K562 (cell line): Measurements from ENCODE around the gene SHANK1. TPM values are rescaled to one million over a fixed set of nuclear protein-coding genes. Genes with fewer than 3 reads are reported as not detected.

Source experiments
- ATAC-seq: fragments of 200-7000 bp; cut with Tn5 transposase; 3 replicates; pipeline ENCODE4 v1.9.1; 2020; ENCODE audit warnings: moderate library complexity
- BruUV-seq: library from RNA; stranded (reverse); fragments of 400-500 nt; replicated peaks from 2 replicates; lab custom pipeline; 2021; lab: Mats Ljungman, UMichigan
- CTCF ChIA-PET: fragments of 300-600 bp; formaldehyde crosslinking; extraction: SDS; loops from one replicate; lab custom pipeline; 2021; ENCODE audit warnings: low intra/inter-chr PET ratio; lab: Yijun Ruan, JAX
- POLR2A ChIA-PET: fragments of 300-600, 350-650 bp; sonication (Branson Sonifier 250); formaldehyde crosslinking; extraction: SDS; loops from one replicate; lab custom pipeline; 2021; ENCODE audit warnings: antibody characterized with exemption, inconsistent platforms; lab: Yijun Ruan, JAX
- DNase-seq, 4 experiments: peaks; one replicate each; pipeline versions ENCODE4 v3.0.0 to v3.0.0-alpha.2; 2011 to 2018; ENCODE audit warnings: low spot score in 3 of 4, mixed read lengths in 3 of 4; ENCODE audit errors: extremely low read depth in 1 of 4
- FAIRE-seq: peaks from 2 replicates; lab custom pipeline; 2011; peaks lifted over from hg19 to GRCh38; lab: Jason Lieb, UNC
- H2AFZ ChIP-seq: 2 replicates; pipeline ENCODE4 v1.6.0; 2011; ENCODE audit warnings: low read depth, low read length, control low read depth, inconsistent platforms
- H3K27ac ChIP-seq: fragments of 200-600 bp; 3 replicates; pipeline ENCODE4 v1.8.0; 2011; ENCODE audit warnings: low read depth, mild to moderate bottlenecking, control low read depth, inconsistent platforms, low read length, moderate library complexity, mixed read lengths; ENCODE audit errors: extremely low read depth
- H3K27me3 ChIP-seq, 2 experiments: fragments of 300-600 bp in 1 of 2; 2 replicates in 1 of 2; 3 replicates in 1 of 2; pipeline versions ENCODE4 v1.6.0 to v1.8.0; 2011; ENCODE audit warnings: inconsistent platforms in 2 of 2, low read length in 2 of 2, mild to moderate bottlenecking in 1 of 2, mixed read lengths in 1 of 2, moderate library complexity in 1 of 2; ENCODE audit not compliant: control insufficient read depth in 2 of 2, insufficient read depth in 2 of 2
- H3K36me3 ChIP-seq: fragments of 300-600 bp; 3 replicates; pipeline ENCODE4 v1.8.0; 2011; ENCODE audit warnings: mild to moderate bottlenecking, low read length, inconsistent platforms; ENCODE audit not compliant: control insufficient read depth, insufficient read depth
- H3K4me1 ChIP-seq, 2 experiments: fragments of 200-600 bp in 1 of 2; replicated peaks in 1 of 2; 2 replicates in 1 of 2; 3 replicates in 1 of 2; pipeline versions ENCODE4 v1.5.1 to v1.8.0; 2011; ENCODE audit warnings: inconsistent platforms in 2 of 2, low read length in 2 of 2, mild to moderate bottlenecking in 1 of 2, mixed read lengths in 1 of 2, moderate library complexity in 1 of 2; ENCODE audit not compliant: control insufficient read depth in 2 of 2, insufficient read depth in 2 of 2
- H3K4me2 ChIP-seq: 2 replicates; pipeline ENCODE4 v1.6.1; 2011; ENCODE audit warnings: low read length, control low read depth, inconsistent platforms, mixed read lengths; ENCODE audit not compliant: insufficient read depth
- H3K4me3 ChIP-seq: fragments of 200-600 bp; sonication (generic), shearing (Covaris generic); 2 replicates; pipeline ENCODE4 v1.5.1; 2016; ENCODE audit warnings: control low read depth, inconsistent platforms
- H3K79me2 ChIP-seq: fragments of 200-600 bp; 3 replicates; pipeline ENCODE4 v1.8.0; 2011; ENCODE audit warnings: low read length, inconsistent platforms; ENCODE audit not compliant: control insufficient read depth, insufficient read depth
- H3K9ac ChIP-seq, 2 experiments: 2 replicates each; pipeline versions ENCODE4 v1.6.0 to v1.6.1; 2011; ENCODE audit warnings: low read depth in 2 of 2, low read length in 2 of 2, control low read depth in 1 of 2, inconsistent platforms in 1 of 2, mild to moderate bottlenecking in 1 of 2, mixed read lengths in 1 of 2; ENCODE audit not compliant: insufficient read depth in 1 of 2
- H3K9me1 ChIP-seq: one replicate; pipeline ENCODE4 v1.6.0; 2011; ENCODE audit warnings: inconsistent platforms, mild to moderate bottlenecking, low read length, moderate library complexity; ENCODE audit not compliant: control insufficient read depth, insufficient read depth
- H3K9me3 ChIP-seq: replicated peaks from 2 replicates; pipeline ENCODE4 v1.5.1; 2011; ENCODE audit warnings: low read depth, low read length, inconsistent platforms; ENCODE audit not compliant: control insufficient read depth, insufficient read depth
- H4K20me1 ChIP-seq: replicated peaks from 2 replicates; pipeline ENCODE4 v1.6.1; 2011; ENCODE audit warnings: low read length, inconsistent platforms, mixed read lengths; ENCODE audit not compliant: control insufficient read depth, insufficient read depth
- NR1H2 ChIP-seq: sonication (generic); formaldehyde crosslinking; IDR thresholded peaks from 2 replicates; pipeline ENCODE4 v1.4.0; 2020; ENCODE audit warnings: mild to moderate bottlenecking, missing genetic modification reagents
- NUFIP1 ChIP-seq: fragments of 450-650 bp; IDR thresholded peaks from 2 replicates; pipeline ENCODE4 v1.6.1; 2018; ENCODE audit not compliant: partially characterized antibody
- ZNF212 ChIP-seq: fragments of 450-650 bp; formaldehyde crosslinking; IDR thresholded peaks from 2 replicates; pipeline ENCODE4 v1.4.0; 2020; ENCODE audit warnings: mild to moderate bottlenecking
- ZNF57 ChIP-seq: fragments of 450-650 bp; formaldehyde crosslinking; IDR thresholded peaks from 2 replicates; pipeline ENCODE4 v1.4.0; 2020; ENCODE audit warnings: mild to moderate bottlenecking, moderate library complexity
- WGBS: fragments of 100-300 bp; shearing (Covaris generic); methylation state at CpG from one replicate; pipeline ENCODE4 v1.1.6; 2016; ENCODE audit warnings: low coverage, mixed read lengths; ENCODE audit not compliant: insufficient coverage; ENCODE audit errors: missing lambda C conversion rate; 5-methylcytosine and 5-hydroxymethylcytosine counted together
- in situ Hi-C: fragments of 300-500 bp; cut with MboI; formaldehyde crosslinking; loops from 4 replicates; pipeline ENCODE4 v1.15.0; 2018; ENCODE audit warnings: inconsistent platforms, mixed read lengths
- intact Hi-C: fragments of 100-400 bp; cut with micrococcal nuclease; formaldehyde crosslinking; loops from 2 replicates; pipeline ENCODE4 v1.14.2; 2022
- polyA plus RNA-seq, 8 experiments: library from polyadenylated mRNA; depleted of rRNA in 4 of 8; stranded (reverse) in 5 of 8; unstranded in 3 of 8; fragments of >200 nt; fragmentation: Nextera tagmentation in 2 of 8; fragmentation: Illumina TruSeq in 1 of 8; extraction: Ambion mirVana in 2 of 8; extraction: Trizol in 1 of 8; gene quantifications; 2 replicates each; pipeline versions ENCODE4 v1.2.1 to v1.2.3, GENCODE V29; 2011 to 2014; ENCODE audit warnings: inconsistent platforms in 1 of 8, missing spikeins in 1 of 8
- total RNA-seq, 7 experiments: library from RNA; depleted of rRNA in 6 of 7; stranded (reverse); fragments of >200 nt in 6 of 7; fragmentation: Illumina TruSeq in 2 of 7; extraction: Trizol in 2 of 7; gene quantifications; 2 replicates each; pipeline versions ENCODE4 v1.2.1 to v1.2.3, GENCODE V29; 2011 to 2021; ENCODE audit warnings: low replicate concordance in 1 of 7

SHANK1 gene
- total and polyA plus RNA-seq, 9 of the 15 experiments (the other 6 are each of a cell fraction or from before 2014, with no cell fraction given), result 0.33 to 1.3 (median 0.55) TPM; not detected in 2

GRCh38 chr19:50676625-50677197 lies 42.9 kb downstream of the SHANK1 start (continued):
- TF ChIP-seq NUFIP1 (no peak), ZNF212 (CRISPR knock-in tag) (no peak)
- TF ChIP-seq, all 486 proteins: peak for 8

- no TSS peak for BruUV-seq
- Histone ChIP-seq H3K9me1 (no peaks in the 10 kb centered on the region), H4K20me1 (peaks cover 9% of the 10 kb centered on the region; the same call in 1 of the 2 replicates), H3K4me3 (no peak overlapping the region), H3K4me1 (peaks cover 0 to 11% of the 10 kb centered on the region in 2 experiments; a peak in 3 of 5 replicates), H3K27ac (no peak overlapping the region), H3K79me2 (no peaks in the 10 kb centered on the region), H3K9ac (peak overlapping the region in 1 of 2 experiments; percentile 26; a peak in 1 of 4 replicates), H3K36me3 (no peaks in the 10 kb centered on the region), H2AFZ (no peak overlapping the region), H3K27me3 (peaks cover 19 to 38% of the 10 kb centered on the region in 2 experiments), H3K4me2 (no peak overlapping the region), H3K9me3 (no peaks in the 10 kb centered on the region)
- CTCF ChIA-PET, result interaction anchor here (0.6 kb wide), 1 partner anchor 531 kb away, joined by 3 read pairs; no protein-coding TSS in a partner anchor
- no peak for TF ChIP-seq ZNF57 (CRISPR knock-in tag)
- no peak for TF ChIP-seq NR1H2 (CRISPR knock-in tag)
- intact Hi-C loops, result no loop called here
- no peak for FAIRE-seq
- no peak for DNase-seq
- WGBS, result 27% methylated on average over 13 of the region's 15 CpGs
- no peak for ATAC-seq
- POLR2A ChIA-PET, result interaction anchor here (0.5 kb wide), 1 partner anchor 52 kb away, joined by 4 read pairs; no protein-coding TSS in a partner anchor
- in situ Hi-C loops, result no loop called here
Observed at GRCh38 chr19:50673118-50673517, 46.5 kb downstream of the SHANK1 start.
